Measurements from ENCODE around the gene FAM3A.

DNA sequence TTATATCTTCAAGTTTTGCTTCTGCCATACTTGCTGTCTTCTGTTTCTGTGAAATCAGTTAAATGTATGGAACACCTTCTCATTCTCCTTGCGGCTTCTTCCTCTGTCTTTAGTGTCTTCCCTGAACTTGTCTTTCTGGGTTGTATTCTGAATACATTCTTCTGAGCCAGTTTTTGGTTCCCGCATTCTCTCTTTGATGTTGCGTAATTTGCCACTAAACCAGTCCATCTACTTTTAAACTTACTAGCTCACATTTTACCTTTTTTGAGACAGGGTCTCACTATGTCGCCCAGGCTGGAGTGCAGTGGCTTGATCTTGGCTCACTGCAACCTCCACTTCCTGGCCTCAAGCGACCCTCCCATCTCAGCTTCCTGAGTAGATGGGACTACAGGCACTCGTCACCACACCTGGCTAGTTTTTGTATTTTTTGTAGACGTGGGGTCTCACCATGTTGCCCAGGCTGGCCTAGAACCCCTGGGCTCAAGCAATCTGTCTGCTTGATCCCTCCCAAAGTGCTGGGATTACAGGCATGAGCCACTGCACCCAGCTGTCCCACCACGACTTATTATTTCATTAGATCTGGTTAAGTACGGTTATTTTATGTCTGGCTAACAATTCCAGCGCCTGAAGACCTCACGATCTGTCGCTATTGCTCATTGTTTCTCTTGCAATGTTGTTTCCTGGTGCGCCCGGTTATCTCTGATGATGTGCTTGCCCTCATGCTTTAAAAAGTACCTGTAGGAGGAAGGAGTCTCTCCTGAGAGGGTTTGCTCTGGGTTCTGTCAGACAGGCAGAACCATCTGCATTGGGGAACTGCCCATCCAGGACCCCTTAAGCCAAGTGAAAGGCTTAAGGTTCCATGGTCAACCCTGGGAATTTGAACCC, 9.8 kb upstream of the FAM3A start:
- TF ChIP-seq, protein P1, sequence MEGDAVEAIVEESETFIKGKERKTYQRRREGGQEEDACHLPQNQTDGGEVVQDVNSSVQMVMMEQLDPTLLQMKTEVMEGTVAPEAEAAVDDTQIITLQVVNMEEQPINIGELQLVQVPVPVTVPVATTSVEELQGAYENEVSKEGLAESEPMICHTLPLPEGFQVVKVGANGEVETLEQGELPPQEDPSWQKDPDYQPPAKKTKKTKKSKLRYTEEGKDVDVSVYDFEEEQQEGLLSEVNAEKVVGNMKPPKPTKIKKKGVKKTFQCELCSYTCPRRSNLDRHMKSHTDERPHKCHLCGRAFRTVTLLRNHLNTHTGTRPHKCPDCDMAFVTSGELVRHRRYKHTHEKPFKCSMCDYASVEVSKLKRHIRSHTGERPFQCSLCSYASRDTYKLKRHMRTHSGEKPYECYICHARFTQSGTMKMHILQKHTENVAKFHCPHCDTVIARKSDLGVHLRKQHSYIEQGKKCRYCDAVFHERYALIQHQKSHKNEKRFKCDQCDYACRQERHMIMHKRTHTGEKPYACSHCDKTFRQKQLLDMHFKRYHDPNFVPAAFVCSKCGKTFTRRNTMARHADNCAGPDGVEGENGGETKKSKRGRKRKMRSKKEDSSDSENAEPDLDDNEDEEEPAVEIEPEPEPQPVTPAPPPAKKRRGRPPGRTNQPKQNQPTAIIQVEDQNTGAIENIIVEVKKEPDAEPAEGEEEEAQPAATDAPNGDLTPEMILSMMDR (IDR thresholded peaks at IDR 0.05) = no peak
- TF ChIP-seq POLR2A (IDR thresholded peaks at IDR 0.05) = no peak
- no peak for TF ChIP-seq EP300 (IDR thresholded peaks at IDR 0.05)

Data from tibial nerve (tissue), 4 donors.